Fibroblast of skin of right quadriceps (primary cell): ENCODE results near the gene E2F6.

Source experiments
- DNase-seq: peaks from one replicate; pipeline ENCODE4 v3.0.0-alpha.2; 2013

The E2F6 gene

DNA sequence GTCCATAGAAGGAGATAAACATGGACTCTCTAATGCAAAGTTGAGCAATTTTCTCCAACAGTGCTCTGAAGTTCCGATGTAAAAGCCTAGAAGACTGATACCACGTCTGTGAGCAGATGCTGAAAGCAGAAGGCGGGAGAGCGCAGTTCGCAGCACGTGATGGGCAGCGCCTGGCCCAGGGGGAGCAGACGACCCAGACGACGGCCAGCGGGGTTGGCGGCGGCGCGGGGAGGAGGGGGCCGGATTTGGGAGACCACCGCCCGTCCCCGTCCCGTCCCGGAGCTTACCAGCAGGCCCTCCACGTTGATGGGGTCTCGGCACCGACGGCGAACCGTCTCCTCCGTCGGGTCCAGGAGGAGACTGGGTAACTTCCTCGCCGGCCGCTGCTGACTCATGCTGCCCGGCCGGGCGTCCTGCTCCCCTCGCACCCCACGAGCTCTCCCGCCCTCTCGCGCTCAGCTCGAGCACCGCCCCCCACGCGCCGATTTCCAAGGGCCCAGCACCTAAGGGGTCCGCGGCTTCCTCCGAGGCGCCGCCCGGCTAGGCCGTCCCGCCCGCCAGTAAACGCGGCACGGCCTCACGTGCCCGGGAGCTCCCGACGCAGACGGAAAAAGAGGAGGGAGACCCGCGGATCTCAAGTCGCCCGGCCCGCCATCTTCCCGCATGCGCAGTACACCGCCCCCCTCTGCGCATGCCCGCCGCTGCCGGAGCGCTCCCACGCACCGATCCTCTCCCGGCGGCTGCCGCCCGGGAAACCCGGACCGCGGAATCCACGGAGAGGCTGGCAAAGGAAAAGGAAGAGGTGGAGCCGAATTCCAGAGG is at the start of gene E2F6:
Gene E2F6 (minus strand): TSS at position 677 of the 822 bp plus-strand sequence. CDS start 282 bp downstream, at position 395.
- DNase-seq: peak; percentile 95

GRCh38 chr2:11515490-11515981 is 49.6 kb upstream of the E2F6 start:
- no peak for DNase-seq

- DNase-seq: no peak
These were observed 48.9 kb upstream of the E2F6 start for GRCh38 chr2:11514904-11515303.

- DNase-seq: no peak
These were observed 48.2 kb upstream of the E2F6 start for GRCh38 chr2:11514081-11514730.

- no peak for DNase-seq
These were observed 47.4 kb upstream of the E2F6 start for GRCh38 chr2:11513319-11513718.

- DNase-seq: no peak
These were observed 46.5 kb upstream of the E2F6 start for GRCh38 chr2:11512431-11512830.

DNA sequence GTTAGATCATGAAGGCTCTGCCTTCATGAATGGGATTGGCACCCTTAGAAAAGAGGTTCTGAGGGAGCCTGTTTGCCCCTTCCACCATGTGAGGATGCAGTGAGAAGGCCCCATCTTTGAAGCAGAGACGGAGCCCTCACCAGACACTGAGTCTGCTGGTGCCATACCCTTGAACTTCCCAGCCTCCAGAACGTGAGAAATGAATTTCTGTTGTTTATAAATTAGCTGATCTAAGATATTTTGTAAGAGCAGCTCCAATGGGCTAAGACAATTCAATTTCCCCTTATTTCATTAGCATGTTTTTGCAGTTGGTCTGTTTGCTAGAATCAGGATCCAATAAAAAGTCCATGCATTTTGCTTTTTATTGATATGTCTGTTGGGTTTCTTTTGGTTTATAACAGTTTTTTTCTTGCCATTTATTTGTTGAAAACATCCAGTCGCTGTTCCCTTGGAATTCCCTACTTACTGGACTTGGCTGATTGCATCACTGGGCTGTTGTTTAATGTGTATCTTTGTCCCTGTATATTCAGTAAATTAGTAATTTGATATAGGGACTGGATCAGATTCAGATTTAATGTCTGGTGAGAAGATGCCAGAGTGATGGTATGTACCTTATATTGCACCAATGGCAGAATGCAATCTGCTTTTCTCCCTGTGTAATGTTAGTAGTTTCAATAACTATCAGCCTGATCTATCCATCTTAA is 43.8 kb upstream of the E2F6 start:
- no peak for DNase-seq

DNA sequence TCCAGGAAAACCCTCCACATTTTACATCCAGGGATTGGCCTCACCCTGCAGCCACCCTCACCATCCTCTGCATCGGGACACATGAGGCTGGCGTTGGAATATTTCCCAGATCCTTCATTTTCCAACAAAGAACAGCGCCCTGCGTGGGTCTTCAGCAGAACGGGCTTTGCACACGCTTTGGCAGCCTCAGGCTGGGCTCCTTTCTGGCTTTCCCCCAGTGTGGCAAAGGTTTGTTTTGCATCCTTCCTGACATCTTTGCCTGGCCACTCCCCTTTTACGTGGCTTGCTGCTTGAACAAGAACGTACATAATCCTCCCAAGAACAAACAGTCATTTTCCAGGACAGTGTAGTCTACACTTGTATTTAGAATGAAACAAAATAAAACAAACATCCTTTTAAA is 42.3 kb upstream of the E2F6 start:
- DNase-seq: no peak

- DNase-seq: no peak
These were observed 41.6 kb upstream of the E2F6 start for GRCh38 chr2:11507517-11507916.

DNA sequence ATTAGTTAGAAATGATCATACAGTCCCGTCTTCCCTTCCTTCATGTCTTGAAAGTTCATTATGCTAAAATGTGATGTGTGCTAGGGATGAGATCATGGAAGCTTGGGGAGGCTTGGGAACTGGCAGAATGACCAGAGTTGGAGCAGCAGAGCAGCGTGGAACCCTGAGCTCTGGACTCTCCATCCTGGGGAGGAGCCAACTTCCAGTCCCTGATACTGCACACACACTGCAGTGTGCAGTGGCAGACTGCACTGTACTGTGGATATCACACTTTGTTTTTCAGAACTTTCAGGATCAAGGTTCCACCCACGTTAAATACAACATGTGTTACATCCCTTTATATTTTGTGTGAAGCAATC is 40.6 kb upstream of the E2F6 start:
- no peak for DNase-seq

GRCh38 chr2:11505652-11506610 is 40.0 kb upstream of the E2F6 start:
- peak; percentile 28 for DNase-seq

GRCh38 chr2:11503354-11503927 is 37.5 kb upstream of the E2F6 start:
- no peak for DNase-seq

- no peak for DNase-seq
These were observed 36.9 kb upstream of the E2F6 start for GRCh38 chr2:11502740-11503292.

GRCh38 chr2:11500702-11501303 is 34.8 kb upstream of the E2F6 start:
- no peak for DNase-seq

GRCh38 chr2:11499081-11499743 is 33.3 kb upstream of the E2F6 start:
- DNase-seq: no peak

DNA sequence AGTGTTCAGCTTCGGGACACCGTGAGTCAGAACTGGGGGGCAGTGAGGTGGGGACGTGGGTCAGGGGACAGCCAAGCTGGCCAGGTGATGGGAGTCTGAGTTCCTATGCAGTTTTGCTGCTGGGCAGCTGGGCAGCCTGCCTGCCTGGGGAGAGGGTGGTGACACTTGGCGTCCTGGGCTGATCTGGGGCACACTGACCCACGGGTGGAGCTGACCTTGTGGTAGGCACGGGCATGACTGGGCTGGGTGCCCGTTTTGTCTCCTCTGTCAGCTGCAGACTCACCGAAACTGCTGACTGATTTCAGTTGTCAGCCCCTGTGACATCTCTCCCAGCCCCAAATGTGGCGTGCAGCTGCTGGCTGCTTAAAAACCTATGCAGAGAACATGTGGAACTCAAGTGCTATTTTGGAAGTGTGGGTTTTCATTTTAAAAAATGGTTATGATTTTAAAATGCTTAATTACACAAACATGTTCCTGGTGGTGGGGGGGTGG is 32.6 kb upstream of the E2F6 start:
- no peak for DNase-seq

DNA sequence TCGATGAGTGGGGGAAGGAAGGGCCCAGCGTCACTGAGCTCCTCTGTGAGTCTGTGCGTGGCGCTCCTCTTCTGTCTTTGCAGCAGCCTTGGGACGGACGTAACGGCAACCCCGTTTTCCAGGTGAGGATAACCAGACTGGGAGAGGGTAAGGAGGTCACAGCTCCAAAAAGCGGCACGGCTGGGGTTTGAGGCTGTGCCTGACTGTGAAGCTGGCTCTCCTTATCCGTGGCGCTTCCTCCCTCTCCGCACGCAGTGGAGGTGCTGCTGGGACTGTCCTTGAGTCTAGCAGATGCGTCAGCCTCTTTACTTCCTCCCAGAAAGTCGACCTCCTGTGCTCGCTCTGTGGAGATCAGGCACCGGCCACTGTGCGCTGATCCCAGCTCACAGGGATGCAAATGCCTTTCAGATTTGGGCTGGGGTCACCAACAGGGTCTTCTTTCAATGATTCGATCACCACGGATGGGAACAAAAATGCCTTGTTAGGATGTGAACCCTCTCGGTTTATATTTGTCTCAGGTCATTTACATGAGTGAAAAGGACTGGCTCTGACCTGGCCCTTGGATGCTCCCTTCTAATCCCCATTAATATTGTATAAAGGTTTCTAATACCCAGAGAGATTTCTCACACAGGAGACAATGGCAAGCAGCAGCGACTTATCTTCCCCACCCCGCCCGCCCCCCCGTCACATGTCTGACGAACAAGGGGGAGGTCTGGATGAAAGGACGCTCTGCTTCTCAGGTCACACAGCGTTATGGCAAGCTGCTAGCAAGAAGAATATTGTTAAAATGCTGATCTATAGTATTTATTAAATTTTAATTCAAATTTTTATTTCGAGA is 30.1 kb upstream of the E2F6 start:
- no peak for DNase-seq

GRCh38 chr2:11494310-11494709 is 28.3 kb upstream of the E2F6 start:
- no peak for DNase-seq

DNA sequence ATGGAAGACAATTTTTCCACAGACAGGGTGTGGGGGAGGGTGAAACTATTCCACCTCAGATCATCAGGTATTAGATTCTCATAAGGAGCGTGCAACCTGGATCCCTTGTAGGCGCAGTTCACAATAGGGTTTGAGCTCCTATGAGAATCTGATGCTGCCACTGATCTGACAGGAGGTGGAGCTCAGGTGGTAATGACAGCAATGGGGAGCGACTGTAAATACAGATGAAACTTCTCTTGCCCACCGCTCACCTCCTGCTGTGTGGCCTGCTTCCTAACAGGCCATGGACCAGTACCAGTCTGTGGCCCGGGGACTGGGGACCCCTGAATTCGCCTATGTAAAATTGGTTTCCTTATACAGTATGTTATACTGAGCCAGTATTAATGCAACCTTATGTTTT is 27.3 kb upstream of the E2F6 start:
- DNase-seq: no peak

GRCh38 chr2:11492720-11493119 is 26.8 kb upstream of the E2F6 start:
- DNase-seq: no peak
